Peyer's patch (tissue), 4 donors: ENCODE measurements around the gene STYXL1.

Experiments
- POLR2A ChIP-seq, 2 donors: fragments of 450-650 bp; IDR thresholded peaks; one replicate each; pipeline ENCODE4 v1.5.1; 2017; ENCODE audit warnings: antibody characterized with exemption in 2 of 2, mild to moderate bottlenecking in 2 of 2, moderate library complexity in 2 of 2
- TF ChIP-seq, protein P1 (sequence below), 6 experiments: fragments of 450-650 bp in 4 of 6; fragments of 200-600 bp in 2 of 6; sonication (generic) in 1 of 6; IDR thresholded peaks; one replicate each; pipeline ENCODE4 v1.5.1; 2017 to 2019; ENCODE audit warnings: antibody characterized with exemption in 6 of 6, mild to moderate bottlenecking in 3 of 6, moderate library complexity in 1 of 6

DNA sequence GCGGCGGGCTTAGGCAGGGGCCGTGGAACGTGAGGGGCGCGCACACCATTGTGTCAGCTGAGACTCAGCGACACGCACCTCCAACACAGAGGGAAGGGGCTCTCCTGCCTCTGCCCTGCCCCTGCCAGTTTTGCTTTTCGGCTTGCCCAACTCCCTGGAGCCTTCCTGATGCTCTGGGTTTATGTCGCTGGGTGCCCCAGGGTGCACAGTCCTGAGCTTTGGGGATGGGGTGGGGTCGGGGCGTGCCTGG is 66.7 kb downstream of the STYXL1 start:
- TF ChIP-seq, protein P1, sequence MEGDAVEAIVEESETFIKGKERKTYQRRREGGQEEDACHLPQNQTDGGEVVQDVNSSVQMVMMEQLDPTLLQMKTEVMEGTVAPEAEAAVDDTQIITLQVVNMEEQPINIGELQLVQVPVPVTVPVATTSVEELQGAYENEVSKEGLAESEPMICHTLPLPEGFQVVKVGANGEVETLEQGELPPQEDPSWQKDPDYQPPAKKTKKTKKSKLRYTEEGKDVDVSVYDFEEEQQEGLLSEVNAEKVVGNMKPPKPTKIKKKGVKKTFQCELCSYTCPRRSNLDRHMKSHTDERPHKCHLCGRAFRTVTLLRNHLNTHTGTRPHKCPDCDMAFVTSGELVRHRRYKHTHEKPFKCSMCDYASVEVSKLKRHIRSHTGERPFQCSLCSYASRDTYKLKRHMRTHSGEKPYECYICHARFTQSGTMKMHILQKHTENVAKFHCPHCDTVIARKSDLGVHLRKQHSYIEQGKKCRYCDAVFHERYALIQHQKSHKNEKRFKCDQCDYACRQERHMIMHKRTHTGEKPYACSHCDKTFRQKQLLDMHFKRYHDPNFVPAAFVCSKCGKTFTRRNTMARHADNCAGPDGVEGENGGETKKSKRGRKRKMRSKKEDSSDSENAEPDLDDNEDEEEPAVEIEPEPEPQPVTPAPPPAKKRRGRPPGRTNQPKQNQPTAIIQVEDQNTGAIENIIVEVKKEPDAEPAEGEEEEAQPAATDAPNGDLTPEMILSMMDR (IDR thresholded peaks at IDR 0.05), result no peak
- no peak for TF ChIP-seq POLR2A (IDR thresholded peaks at IDR 0.05)
